KMS-11 (cell line): ENCODE measurements around the gene ABLIM2.

Experiments used
- H2AFZ ChIP-seq: fragments of 200-600 bp; sonication (generic); 2 replicates; pipeline ENCODE4 v1.6.1; 2016; ENCODE audit warnings: antibody characterized with exemption, mixed run types, low read depth
- H3K27ac ChIP-seq: fragments of 200-600 bp; sonication (generic); 2 replicates; pipeline ENCODE4 v1.6.1; 2016; ENCODE audit warnings: mild to moderate bottlenecking, mixed run types
- H3K27me3 ChIP-seq: fragments of 200-600 bp; sonication (generic); 2 replicates; pipeline ENCODE4 v1.6.1; 2017; ENCODE audit warnings: mild to moderate bottlenecking, low read depth, mixed run types, moderate library complexity; ENCODE audit not compliant: insufficient read depth
- H3K36me3 ChIP-seq: fragments of 200-600 bp; sonication (generic); 2 replicates; pipeline ENCODE4 v1.6.1; 2017; ENCODE audit warnings: mild to moderate bottlenecking, mixed run types; ENCODE audit not compliant: insufficient read depth
- H3K4me1 ChIP-seq: fragments of 200-600 bp; sonication (generic); 2 replicates; pipeline ENCODE4 v1.6.1; 2016; ENCODE audit warnings: mild to moderate bottlenecking, low read depth, mixed run types; ENCODE audit not compliant: poor library complexity, severe bottlenecking
- H3K4me2 ChIP-seq: fragments of 200-600 bp; sonication (generic); 2 replicates; pipeline ENCODE4 v1.7.0; 2016; ENCODE audit warnings: mild to moderate bottlenecking, mixed run types
- H3K4me3 ChIP-seq: fragments of 200-600 bp; sonication (generic); IDR thresholded peaks from 2 replicates; pipeline ENCODE4 v1.6.1; 2017; ENCODE audit warnings: low read depth, low read length, mixed read lengths; ENCODE audit not compliant: insufficient read depth
- H3K79me2 ChIP-seq: fragments of 200-600 bp; sonication (generic); 2 replicates; pipeline ENCODE4 v1.6.1; 2016; ENCODE audit warnings: low read depth, mixed run types; ENCODE audit not compliant: insufficient read depth
- H3K9ac ChIP-seq: fragments of 200-600 bp; sonication (generic); 2 replicates; pipeline ENCODE4 v1.6.1; 2016; ENCODE audit warnings: mild to moderate bottlenecking, mixed run types
- H4K20me1 ChIP-seq: fragments of 200-600 bp; sonication (generic); 2 replicates; pipeline ENCODE4 v1.6.1; 2016; ENCODE audit warnings: mild to moderate bottlenecking, mixed run types; ENCODE audit not compliant: insufficient read depth
- CTCF ChIP-seq: fragments of 200-600 bp; sonication (generic); conservative IDR thresholded peaks from 2 replicates; pipeline ENCODE4 v1.6.1; 2017; ENCODE audit warnings: low read depth, mild to moderate bottlenecking, antibody characterized with exemption, low read length, moderate library complexity, mixed read lengths

ABLIM2 gene

GRCh38 chr4:8092282-8092681 is 66.3 kb downstream of the ABLIM2 start:
- H3K4me3 ChIP-seq, result no peak overlapping the region
- no peak overlapping the region for H3K27ac ChIP-seq
- no peaks in the 10 kb centered on the region for H3K4me1 ChIP-seq
- no peaks in the 10 kb centered on the region for H3K36me3 ChIP-seq
- H3K79me2 ChIP-seq, result no peaks in the 10 kb centered on the region
- no peak overlapping the region for H2AFZ ChIP-seq
- H3K4me2 ChIP-seq, result no peak overlapping the region
- TF ChIP-seq CTCF, result no peak
- no peaks in the 10 kb centered on the region for H4K20me1 ChIP-seq
- no peaks in the 10 kb centered on the region for H3K27me3 ChIP-seq
- no peak overlapping the region for H3K9ac ChIP-seq

- no peaks in the 10 kb centered on the region for H3K79me2 ChIP-seq
- H4K20me1 ChIP-seq, result no peaks in the 10 kb centered on the region
- no peaks in the 10 kb centered on the region for H3K4me1 ChIP-seq
- H2AFZ ChIP-seq, result no peak overlapping the region
- H3K36me3 ChIP-seq, result no peaks in the 10 kb centered on the region
- no peak overlapping the region for H3K4me2 ChIP-seq
- no peaks in the 10 kb centered on the region for H3K27me3 ChIP-seq
- no peak for TF ChIP-seq CTCF
- H3K27ac ChIP-seq, result no peak overlapping the region
- no peak overlapping the region for H3K4me3 ChIP-seq
- no peak overlapping the region for H3K9ac ChIP-seq
Measured at GRCh38 chr4:8090744-8091301, 67.8 kb downstream of the ABLIM2 start.

DNA sequence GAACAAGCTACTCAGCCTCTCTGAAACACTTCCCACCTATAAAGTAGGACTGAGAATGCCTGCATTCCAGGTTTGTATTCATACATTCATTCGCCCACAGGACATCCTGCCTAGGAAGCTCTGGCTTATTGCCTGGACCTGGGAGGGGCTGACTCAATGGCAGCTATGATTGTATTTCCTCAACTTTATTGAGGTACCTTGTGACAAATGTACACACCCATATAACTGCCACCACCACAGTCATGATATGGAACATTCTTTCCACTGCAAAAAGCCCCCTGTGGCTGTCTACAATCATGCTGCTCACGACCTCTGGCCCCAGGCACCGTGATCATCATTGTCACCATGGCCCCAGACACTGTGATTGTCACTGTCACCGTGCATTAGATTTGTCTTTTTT is 68.3 kb downstream of the ABLIM2 start:
- no peak overlapping the region for H2AFZ ChIP-seq
- no peaks in the 10 kb centered on the region for H3K36me3 ChIP-seq
- no peak for TF ChIP-seq CTCF
- H3K4me1 ChIP-seq, result no peaks in the 10 kb centered on the region
- H3K79me2 ChIP-seq, result no peaks in the 10 kb centered on the region
- H3K27me3 ChIP-seq, result no peaks in the 10 kb centered on the region
- H3K27ac ChIP-seq, result no peak overlapping the region
- no peak overlapping the region for H3K4me2 ChIP-seq
- no peaks in the 10 kb centered on the region for H4K20me1 ChIP-seq
- no peak overlapping the region for H3K4me3 ChIP-seq
- no peak overlapping the region for H3K9ac ChIP-seq

- H3K36me3 ChIP-seq, result no peaks in the 10 kb centered on the region
- H4K20me1 ChIP-seq, result no peaks in the 10 kb centered on the region
- H3K27me3 ChIP-seq, result no peaks in the 10 kb centered on the region
- no peaks in the 10 kb centered on the region for H3K79me2 ChIP-seq
- no peak for TF ChIP-seq CTCF
- no peak overlapping the region for H3K27ac ChIP-seq
- H3K4me1 ChIP-seq, result no peaks in the 10 kb centered on the region
- no peak overlapping the region for H2AFZ ChIP-seq
- H3K4me2 ChIP-seq, result no peak overlapping the region
- H3K9ac ChIP-seq, result no peak overlapping the region
- no peak overlapping the region for H3K4me3 ChIP-seq
Measured at GRCh38 chr4:8089862-8090261, 68.8 kb downstream of the ABLIM2 start.
